HG03460 (cell line): ENCODE measurements around the gene MAST2.
"Not testable (repeated sequence)": the region's sequence is repeated elsewhere in the genome, so short reads cannot be mapped to it uniquely, and the experiment has no call there.

ENCODE experiments used
- ATAC-seq: cut with Tn5 transposase; IDR thresholded peaks from one replicate; pipeline ENCODE4 v1.9.1; 2021; ENCODE audit not compliant: unreplicated experiment

MAST2 gene

GRCh38 chr1:45857101-45857700, 53.8 kb downstream of the MAST2 start:
- ATAC-seq: no peak

- not testable (repeated sequence) for ATAC-seq
Measured at GRCh38 chr1:45857755-45858492, 54.5 kb downstream of the MAST2 start.

GRCh38 chr1:45859221-45859620, 55.8 kb downstream of the MAST2 start:
- ATAC-seq: no peak

GRCh38 chr1:45862008-45862407, 58.6 kb downstream of the MAST2 start:
- ATAC-seq: no peak

- no peak for ATAC-seq
Measured at GRCh38 chr1:45863218-45863617, 59.8 kb downstream of the MAST2 start.

GRCh38 chr1:45864167-45865106, 61.0 kb downstream of the MAST2 start:
- no peak for ATAC-seq

GRCh38 chr1:45867697-45868348, 64.4 kb downstream of the MAST2 start:
- no peak for ATAC-seq

- no peak for ATAC-seq
Measured at GRCh38 chr1:45868861-45869260, 65.4 kb downstream of the MAST2 start.

GRCh38 chr1:45870500-45870899, 67.1 kb downstream of the MAST2 start:
- ATAC-seq: no peak

- not testable (repeated sequence) for ATAC-seq
Measured at GRCh38 chr1:45872173-45872801, 68.9 kb downstream of the MAST2 start.

- no peak for ATAC-seq
Measured at GRCh38 chr1:45876000-45876617, 72.7 kb downstream of the MAST2 start.

- no peak for ATAC-seq
Measured at GRCh38 chr1:45877264-45877663, 73.9 kb downstream of the MAST2 start.

GRCh38 chr1:45879885-45880598, 76.6 kb downstream of the MAST2 start:
- ATAC-seq: no peak

GRCh38 chr1:45880930-45881329, 77.5 kb downstream of the MAST2 start:
- no peak for ATAC-seq

- ATAC-seq: no peak
Measured at GRCh38 chr1:45883658-45884057, 80.2 kb downstream of the MAST2 start.

- no peak for ATAC-seq
Measured at GRCh38 chr1:45884700-45885099, 81.3 kb downstream of the MAST2 start.

GRCh38 chr1:45886229-45886628, 82.8 kb downstream of the MAST2 start:
- ATAC-seq: no peak

- ATAC-seq: no peak
Measured at GRCh38 chr1:45887156-45887842, 83.9 kb downstream of the MAST2 start.

- no peak for ATAC-seq
Measured at GRCh38 chr1:45890078-45890477, 86.7 kb downstream of the MAST2 start.
